ENCODE data around the gene ZAR1L.
"Not testable (repeated sequence)": the region's sequence is repeated elsewhere in the genome, so short reads cannot be mapped to it uniquely, and the experiment has no call there.

Gene ZAR1L

GRCh38 chr13:32315238-32316027, at the start of gene ZAR1L, which contains the start of gene BRCA2:
Gene ZAR1L (minus strand): TSS chr13:32315363. CDS start chr13:32311925, 3,438 bp downstream.
Gene BRCA2 (plus strand): TSS chr13:32315508. CDS start chr13:32316461, 953 bp downstream.
- DNase-seq (ENCODE audit: insufficient read length, low spot score) (peak; percentile 68), FAIRE-seq (peak; percentile 27)
- TF ChIP-seq POLR2A (IDR thresholded peaks at IDR 0.05; ENCODE audit: low read depth, low read length): peak; percentile 84

- no peak for FAIRE-seq
- DNase-seq (ENCODE audit: insufficient read length, low spot score): no peak
- no peak for TF ChIP-seq POLR2A (IDR thresholded peaks at IDR 0.05; ENCODE audit: low read depth, low read length)
These were observed 47.4 kb upstream of the ZAR1L start for GRCh38 chr13:32362574-32362973.

- DNase-seq (ENCODE audit: insufficient read length, low spot score); FAIRE-seq: not testable (repeated sequence)
These were observed 40.8 kb upstream of the ZAR1L start for GRCh38 chr13:32355935-32356334.

- DNase-seq (ENCODE audit: insufficient read length, low spot score) (no peak), FAIRE-seq (no peak)
- TF ChIP-seq POLR2A (IDR thresholded peaks at IDR 0.05; ENCODE audit: low read depth, low read length): no peak
These were observed 38.9 kb upstream of the ZAR1L start for GRCh38 chr13:32354040-32354439.

GRCh38 chr13:32350839-32351441, 35.8 kb upstream of the ZAR1L start:
- not testable (repeated sequence) for DNase-seq (ENCODE audit: insufficient read length, low spot score); FAIRE-seq

GRCh38 chr13:32347651-32348050, 32.5 kb upstream of the ZAR1L start:
- FAIRE-seq: no peak

GRCh38 chr13:32340914-32341313, 25.8 kb upstream of the ZAR1L start:
- no peak for FAIRE-seq
- no peak for DNase-seq (ENCODE audit: insufficient read length, low spot score)
- TF ChIP-seq POLR2A (IDR thresholded peaks at IDR 0.05; ENCODE audit: low read depth, low read length): no peak

More at GRCh38 chr13:32347651-32348050, 32.5 kb upstream of the ZAR1L start:
- DNase-seq (ENCODE audit: insufficient read length, low spot score): no peak
- no peak for TF ChIP-seq POLR2A (IDR thresholded peaks at IDR 0.05; ENCODE audit: low read depth, low read length)

GRCh38 chr13:32334671-32335070, 19.5 kb upstream of the ZAR1L start:
- no peak for DNase-seq (ENCODE audit: insufficient read length, low spot score)
- no peak for FAIRE-seq
- no peak for TF ChIP-seq POLR2A (IDR thresholded peaks at IDR 0.05; ENCODE audit: low read depth, low read length)

GRCh38 chr13:32330441-32330840, 15.3 kb upstream of the ZAR1L start:
- TF ChIP-seq POLR2A (IDR thresholded peaks at IDR 0.05; ENCODE audit: low read depth, low read length): no peak
- DNase-seq (ENCODE audit: insufficient read length, low spot score): no peak
- FAIRE-seq: no peak

- TF ChIP-seq POLR2A (IDR thresholded peaks at IDR 0.05; ENCODE audit: low read depth, low read length): no peak
- DNase-seq (ENCODE audit: insufficient read length, low spot score) (peak; percentile 14), FAIRE-seq (no peak)
These were observed 8.7 kb upstream of the ZAR1L start for GRCh38 chr13:32323912-32324311.

- DNase-seq (ENCODE audit: insufficient read length, low spot score) (no peak), FAIRE-seq (no peak)
- TF ChIP-seq POLR2A (IDR thresholded peaks at IDR 0.05; ENCODE audit: low read depth, low read length): no peak
These were observed 5.4 kb upstream of the ZAR1L start for GRCh38 chr13:32320528-32320927.

GRCh38 chr13:32317716-32318465, 2.7 kb upstream of the ZAR1L start:
- FAIRE-seq: no peak
- DNase-seq (ENCODE audit: insufficient read length, low spot score): no peak
- TF ChIP-seq POLR2A (IDR thresholded peaks at IDR 0.05; ENCODE audit: low read depth, low read length): no peak

GRCh38 chr13:32316501-32316900, 1.3 kb upstream of the ZAR1L start:
- no peak for DNase-seq (ENCODE audit: insufficient read length, low spot score)
- no peak for TF ChIP-seq POLR2A (IDR thresholded peaks at IDR 0.05; ENCODE audit: low read depth, low read length)
- FAIRE-seq: no peak

- DNase-seq (ENCODE audit: insufficient read length, low spot score) (no peak), FAIRE-seq (peak; percentile 20)
- no peak for TF ChIP-seq POLR2A (IDR thresholded peaks at IDR 0.05; ENCODE audit: low read depth, low read length)
These were observed 821 bp upstream of the ZAR1L start for GRCh38 chr13:32316028-32316339.

Measured in H54 (cell line).